ENCODE measurements around the gene SMAD2.
A peak's percentile ranks its signal among the peaks of the same experiment; 100 is the strongest.
"Not testable (repeated sequence)": the region's sequence is repeated elsewhere in the genome, so short reads cannot be mapped to it uniquely, and the experiment has no call there.

Gene SMAD2

DNA sequence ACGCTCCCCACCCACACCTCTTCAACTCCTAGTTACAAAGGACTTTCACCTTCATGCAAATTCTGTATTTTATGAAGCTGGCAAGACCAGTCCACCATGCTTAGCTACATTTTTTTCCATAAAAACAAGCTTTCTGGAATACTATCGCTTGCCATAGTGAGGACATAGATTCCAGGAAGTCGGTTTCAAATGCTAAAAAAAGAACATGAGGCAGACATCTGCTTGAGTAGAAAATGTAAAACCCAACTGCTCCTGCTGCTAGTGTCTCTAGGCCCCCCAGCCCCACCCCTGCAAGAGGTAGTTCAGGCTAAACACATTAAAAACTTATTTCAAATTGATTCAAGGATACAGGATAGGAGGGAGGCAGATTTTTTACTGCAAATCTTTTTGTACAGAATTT, 148.9 kb downstream of the SMAD2 start:
- DNase-seq: no peak

DNA sequence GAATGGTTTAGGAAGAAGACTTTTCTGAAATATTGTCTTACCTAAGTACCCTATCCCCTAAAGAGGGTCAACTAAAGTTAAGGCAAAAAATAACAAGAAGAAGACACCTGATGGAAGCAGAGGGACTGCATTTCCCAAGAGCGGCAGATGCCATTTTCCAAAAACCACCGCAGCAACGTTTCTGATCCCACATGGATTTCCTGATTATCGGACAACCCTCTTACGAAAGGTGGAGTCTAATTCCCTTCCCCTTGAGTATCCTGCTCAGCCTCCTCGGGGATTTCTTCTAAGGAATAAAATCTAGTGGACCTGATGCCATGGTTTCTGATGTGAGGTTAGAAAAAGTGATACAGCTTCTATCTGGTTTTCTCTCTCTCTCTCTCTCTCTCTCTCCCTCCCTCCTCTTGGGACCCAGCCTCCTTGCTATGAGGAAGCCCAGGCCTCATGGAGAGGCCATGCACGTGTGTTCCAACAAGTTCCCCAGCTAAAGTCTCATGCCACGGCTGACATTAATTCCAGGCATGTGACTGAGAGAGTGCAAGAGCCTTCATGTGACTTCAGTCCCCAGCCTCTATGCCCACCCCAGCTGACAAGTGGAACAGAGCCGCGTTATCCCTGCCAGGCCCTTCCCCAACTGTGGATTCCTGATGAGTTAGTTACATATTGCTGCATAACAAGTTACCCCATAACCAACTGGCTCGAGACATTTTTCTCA, 150.3 kb downstream of the SMAD2 start:
- no peak for DNase-seq

DNA sequence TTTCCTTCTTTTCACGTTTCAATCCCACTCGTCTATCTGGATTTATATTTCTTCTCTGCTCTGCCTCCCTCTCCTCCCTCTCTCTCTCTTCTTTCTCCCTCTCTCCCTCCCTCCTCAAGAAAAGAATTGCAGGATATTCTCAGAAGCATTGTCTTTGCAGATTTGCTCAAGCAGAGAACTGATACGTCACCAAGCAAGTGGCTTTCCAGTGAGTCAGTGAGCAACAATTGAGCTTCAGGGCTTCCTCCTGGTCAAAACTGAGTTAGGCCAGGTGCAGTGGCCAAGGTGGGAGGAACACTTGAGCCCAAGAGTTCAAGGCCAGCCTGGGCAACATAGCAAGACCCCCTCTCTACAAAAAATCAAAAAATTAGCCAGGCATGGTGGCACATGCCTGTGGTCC, 151.1 kb downstream of the SMAD2 start:
- no peak for DNase-seq

DNA sequence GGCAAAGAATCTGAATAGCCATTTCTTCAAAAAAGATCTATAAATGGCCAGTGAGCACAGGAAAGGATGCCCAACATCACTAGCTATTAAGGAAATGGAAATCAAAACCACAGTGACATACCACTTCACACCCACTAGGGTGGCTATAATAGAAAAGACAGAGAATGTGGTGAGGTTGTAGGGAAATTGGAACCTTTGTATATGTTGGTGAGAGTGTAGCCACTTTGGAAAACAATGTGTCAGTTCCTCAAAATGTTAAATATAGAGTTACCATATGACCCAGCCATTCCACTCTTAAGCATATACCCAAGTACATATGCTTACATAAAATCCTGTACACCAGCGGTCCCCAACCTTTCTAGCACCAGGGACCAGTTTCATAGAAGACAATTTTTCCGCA, 152.8 kb downstream of the SMAD2 start:
- no peak for DNase-seq

DNA sequence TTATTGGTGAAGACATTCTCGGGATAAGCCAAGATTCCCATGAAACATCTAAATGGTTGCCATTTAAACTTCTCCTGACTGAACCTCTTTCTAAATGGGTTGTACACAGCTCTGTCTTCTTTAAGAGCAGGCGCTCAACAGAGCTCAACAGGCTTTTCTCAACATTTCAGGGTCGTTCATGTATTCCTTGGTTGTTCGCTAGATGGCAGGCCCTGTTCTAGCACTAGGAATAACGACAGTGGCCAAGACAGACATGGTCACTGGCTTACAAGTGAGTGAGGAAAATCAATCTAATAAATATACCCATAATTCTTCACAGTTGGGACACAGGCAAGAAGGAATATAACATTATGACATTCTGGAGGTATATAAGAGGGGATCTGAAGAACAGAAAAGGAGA, 154.5 kb downstream of the SMAD2 start:
- no peak for DNase-seq

DNA sequence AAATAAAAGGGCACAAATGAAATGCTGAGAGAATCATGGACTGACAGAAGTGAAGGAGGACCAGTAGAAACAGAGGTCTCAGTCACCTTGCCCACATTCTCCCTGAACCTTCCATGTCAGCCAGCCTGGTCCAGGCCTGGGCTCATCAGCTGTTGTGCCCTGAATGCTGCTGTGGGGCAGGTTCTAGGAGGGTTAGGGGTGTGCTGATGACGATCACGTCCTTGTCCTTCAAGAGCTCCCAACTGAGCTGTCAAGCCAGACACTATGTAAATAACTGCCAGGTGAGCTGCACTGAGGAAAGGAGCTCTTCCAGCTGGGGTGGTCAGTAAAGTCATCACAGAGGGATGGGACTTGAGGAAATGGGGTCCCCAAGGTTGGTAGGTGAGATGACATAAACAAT, 156.5 kb downstream of the SMAD2 start:
- DNase-seq: no peak

DNA sequence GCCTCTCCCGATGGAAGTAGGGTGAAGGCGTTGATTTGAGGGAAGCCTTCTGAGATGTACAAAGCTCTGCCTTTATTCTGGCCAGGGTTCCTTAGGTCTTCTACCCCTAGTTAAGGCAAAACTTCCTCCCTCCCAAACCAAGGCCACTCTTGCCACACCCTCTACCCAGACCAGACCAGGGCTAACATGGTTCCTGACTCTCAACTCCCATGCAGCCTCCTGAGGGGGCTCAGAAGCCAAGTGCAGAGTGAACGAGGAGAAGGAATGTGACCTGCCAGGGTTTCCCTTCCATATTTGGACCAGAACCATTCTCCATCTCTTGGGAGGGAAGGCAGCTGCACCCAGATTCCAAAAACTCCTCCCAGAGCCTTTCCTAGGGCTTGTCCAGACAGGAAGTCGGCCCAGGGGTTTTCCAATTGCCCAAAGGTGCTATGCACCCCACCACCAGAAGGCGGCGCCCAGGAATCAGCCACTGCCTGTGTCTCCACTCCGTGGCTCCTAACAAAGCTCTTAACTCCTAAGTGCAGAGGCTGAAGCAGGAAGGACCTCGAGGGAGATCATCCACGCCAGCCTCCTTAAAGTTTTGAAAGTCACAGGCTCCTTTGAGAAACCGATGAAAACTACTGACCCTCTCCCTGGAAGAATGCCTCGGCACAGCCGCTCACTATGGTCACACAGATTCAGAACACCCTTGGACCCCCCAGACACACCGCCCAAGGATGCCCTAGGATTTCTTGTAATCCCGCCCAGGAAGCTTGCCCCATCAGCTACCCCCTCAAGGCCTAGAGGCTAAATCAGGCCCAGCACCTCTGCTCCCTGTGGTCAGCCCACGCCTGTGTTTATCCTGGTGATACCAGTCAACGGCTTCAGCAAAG, 157.8 kb downstream of the SMAD2 start:
- DNase-seq: peak; percentile 9

DNA sequence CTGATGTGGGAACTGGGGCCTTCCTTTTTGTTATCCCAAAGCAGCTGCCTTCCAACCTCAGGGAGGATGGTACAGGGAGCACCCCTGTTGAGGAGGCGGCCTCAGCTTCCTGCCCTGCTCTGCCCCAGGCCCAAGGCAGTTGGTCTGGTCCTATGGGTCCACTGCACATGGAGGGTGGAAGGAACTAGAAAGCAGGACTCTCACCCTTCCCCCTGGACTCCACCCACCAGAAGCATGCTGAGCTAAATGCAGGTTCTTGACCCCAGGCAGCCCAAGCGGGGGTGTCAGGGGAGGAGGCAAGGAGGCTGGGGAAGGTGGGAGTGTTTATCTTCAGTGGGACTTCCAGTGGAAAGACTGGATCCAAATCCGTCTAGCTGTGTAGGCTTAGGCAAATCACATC, 158.5 kb downstream of the SMAD2 start:
- no peak for DNase-seq

DNA sequence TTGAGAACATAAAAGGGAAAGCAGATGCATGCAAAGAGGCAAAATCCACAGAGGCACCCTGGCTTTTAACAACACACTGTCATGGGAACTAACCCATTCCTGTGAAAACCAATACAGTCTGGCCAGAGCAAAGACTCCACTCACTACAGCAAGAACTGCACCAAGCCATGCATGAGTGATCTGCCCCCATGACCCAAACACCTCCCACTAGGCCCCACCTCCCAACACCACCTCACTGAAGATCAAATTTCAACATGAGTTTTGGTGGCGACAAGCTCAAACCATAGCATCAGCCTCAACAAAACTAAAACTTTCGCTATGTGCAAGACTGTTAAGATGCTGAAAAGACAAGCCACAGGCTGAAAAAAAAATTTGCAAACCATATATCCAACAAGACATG, 162.8 kb downstream of the SMAD2 start:
- no peak for DNase-seq

DNA sequence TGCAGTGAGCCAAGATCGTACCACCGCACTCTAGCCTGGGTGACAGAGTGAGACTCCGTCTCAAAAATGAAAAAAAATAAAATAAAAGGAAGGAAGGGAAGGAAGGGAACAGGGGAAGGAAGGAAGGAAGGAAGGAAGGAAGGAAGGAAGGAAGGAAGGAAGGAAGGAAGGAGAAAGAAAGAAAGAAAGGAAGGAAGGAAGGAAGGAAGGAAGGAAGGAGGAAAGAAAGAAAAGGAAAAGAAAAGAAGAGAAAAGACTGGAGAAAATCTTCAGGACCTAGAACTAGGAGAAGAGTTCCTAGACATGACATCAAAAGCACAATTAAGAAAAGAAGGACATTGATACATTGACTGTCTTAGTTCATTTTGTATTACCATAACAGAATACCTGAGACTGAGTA, 163.3 kb downstream of the SMAD2 start:
- DNase-seq: not testable (repeated sequence)

Data from NCI-H2081 treated with DMSO at 0.1 percent for 48 hours (cell line).